Measurements from ENCODE around the gene STX1B. TPM values are rescaled to one million over a fixed set of nuclear protein-coding genes. Genes with fewer than 3 reads are reported as not detected.

The STX1B gene
- total and polyA plus RNA-seq, 4 donors = 0.13 to 2.2 (median 0.89) TPM

DNA sequence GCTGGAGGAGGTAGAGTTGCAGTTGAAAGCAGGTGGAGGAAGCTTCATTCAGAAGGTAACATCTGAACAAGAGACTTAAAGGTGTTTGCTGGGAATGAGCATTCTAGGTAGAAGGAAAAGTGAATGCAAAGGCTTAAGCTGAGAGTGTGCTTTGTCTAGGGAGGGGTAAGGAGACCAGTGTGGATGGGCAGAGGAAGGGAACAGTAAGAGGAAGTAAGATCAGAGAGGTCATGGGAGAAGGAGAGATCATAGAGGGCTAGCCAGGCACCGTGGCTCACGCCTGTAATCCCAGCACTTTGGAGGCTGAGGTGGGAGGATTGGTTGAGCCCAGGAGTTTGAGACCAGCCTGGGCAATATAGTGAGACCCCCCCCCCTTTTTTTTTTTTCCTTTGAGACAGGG lies 26.3 kb upstream of the STX1B start:
- ATAC-seq (ENCODE audit: low FRiP score) (no peak), DNase-seq (no peak)
- 49 to 71% methylated on average over 2 of the region's 2 CpGs for WGBS, 2 donors
- no peak overlapping the region for H3K4me3 ChIP-seq (ENCODE audit: low read length in 2 of 2)
- peaks cover 0 to 1% of the 10 kb centered on the region in 2 donors for H3K4me1 ChIP-seq (ENCODE audit: control insufficient read depth in 1 of 2, insufficient read depth in 2 of 2, low read length in 2 of 2)
- no peak overlapping the region for H3K27ac ChIP-seq (ENCODE audit: low read depth in 1 of 2, low read length in 2 of 2)
- no peaks in the 10 kb centered on the region for H3K9me3 ChIP-seq (ENCODE audit: control insufficient read depth, low read length)
- peaks cover 2 to 11% of the 10 kb centered on the region in 2 donors for H3K36me3 ChIP-seq (ENCODE audit: control insufficient read depth in 1 of 2, insufficient read depth in 2 of 2, low read length in 1 of 2)
- no peaks in the 10 kb centered on the region for H3K27me3 ChIP-seq (ENCODE audit: control insufficient read depth in 1 of 2, insufficient read depth in 2 of 2, low read length in 1 of 2)
- intact Hi-C loops (cut with DNase I) = loop anchor here in 1 of 2 donors (5.0 kb wide), 1 partner anchor 49 kb away; the partner anchor contains the start of gene HSD3B7

DNA sequence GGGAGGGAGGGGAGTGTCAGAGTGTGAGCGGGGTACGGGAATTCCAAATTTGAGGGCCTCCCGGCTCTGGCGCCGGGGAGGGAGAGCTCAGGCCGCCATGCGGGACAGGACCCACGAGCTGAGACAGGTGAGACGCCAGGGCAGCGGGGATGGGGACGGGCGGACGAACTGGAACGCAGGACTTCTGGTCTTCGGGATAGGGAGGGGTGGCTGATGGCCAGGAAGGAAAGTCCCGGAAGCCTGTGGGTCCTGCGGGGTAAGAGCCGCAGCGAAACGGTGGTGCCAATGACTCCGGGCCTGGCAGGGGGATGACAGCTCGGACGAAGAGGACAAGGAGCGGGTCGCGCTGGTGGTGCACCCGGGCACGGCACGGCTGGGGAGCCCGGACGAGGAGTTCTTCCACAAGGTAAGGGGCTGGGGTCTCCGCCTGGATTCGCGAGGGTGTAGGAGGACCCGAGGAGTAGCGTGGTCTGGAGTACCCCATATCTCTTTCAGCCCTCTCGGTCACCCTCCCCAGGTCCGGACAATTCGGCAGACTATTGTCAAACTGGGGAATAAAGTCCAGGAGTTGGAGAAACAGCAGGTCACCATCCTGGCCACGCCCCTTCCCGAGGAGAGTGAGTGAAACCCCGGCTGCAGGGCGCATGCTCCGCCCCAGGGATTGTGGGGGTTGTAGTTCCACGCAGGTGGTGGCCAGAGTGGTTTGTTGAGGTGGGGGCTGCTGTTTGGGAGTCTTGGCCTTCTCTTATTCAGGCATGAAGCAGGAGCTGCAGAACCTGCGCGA lies 23.5 kb upstream of the STX1B start:
- H3K36me3 ChIP-seq (ENCODE audit: control insufficient read depth in 1 of 2, insufficient read depth in 2 of 2, low read length in 1 of 2) = peaks cover 0 to 5% of the 10 kb centered on the region in 2 donors
- H3K27me3 ChIP-seq (ENCODE audit: control insufficient read depth in 1 of 2, insufficient read depth in 2 of 2, low read length in 1 of 2) = no peaks in the 10 kb centered on the region
- no peaks in the 10 kb centered on the region for H3K9me3 ChIP-seq (ENCODE audit: control insufficient read depth, low read length)
- H3K4me1 ChIP-seq (ENCODE audit: control insufficient read depth in 1 of 2, insufficient read depth in 2 of 2, low read length in 2 of 2) = peaks cover 0 to 1% of the 10 kb centered on the region in 2 donors
- intact Hi-C loops (cut with DNase I) = loop anchor here (2.0 to 5.0 kb wide), 4 partner anchors 37 to 423 kb away; partner anchors contain the start of genes ARMC5 (in 1 of the 2), ZNF646 (in 1 of the 2) and ZNF668 (in 1 of the 2)
- peak; percentile 96 for DNase-seq
- H3K4me3 ChIP-seq (ENCODE audit: low read length in 2 of 2) = peak overlapping the region; percentile 76 to 89
- H3K27ac ChIP-seq (ENCODE audit: low read depth in 1 of 2, low read length in 2 of 2) = peak overlapping the region in 1 of 2 donors; percentile 41
- 1% methylated on average over 47 of the region's 47 CpGs for WGBS, 2 donors
- peak; percentile 90 for ATAC-seq (ENCODE audit: low FRiP score)

DNA sequence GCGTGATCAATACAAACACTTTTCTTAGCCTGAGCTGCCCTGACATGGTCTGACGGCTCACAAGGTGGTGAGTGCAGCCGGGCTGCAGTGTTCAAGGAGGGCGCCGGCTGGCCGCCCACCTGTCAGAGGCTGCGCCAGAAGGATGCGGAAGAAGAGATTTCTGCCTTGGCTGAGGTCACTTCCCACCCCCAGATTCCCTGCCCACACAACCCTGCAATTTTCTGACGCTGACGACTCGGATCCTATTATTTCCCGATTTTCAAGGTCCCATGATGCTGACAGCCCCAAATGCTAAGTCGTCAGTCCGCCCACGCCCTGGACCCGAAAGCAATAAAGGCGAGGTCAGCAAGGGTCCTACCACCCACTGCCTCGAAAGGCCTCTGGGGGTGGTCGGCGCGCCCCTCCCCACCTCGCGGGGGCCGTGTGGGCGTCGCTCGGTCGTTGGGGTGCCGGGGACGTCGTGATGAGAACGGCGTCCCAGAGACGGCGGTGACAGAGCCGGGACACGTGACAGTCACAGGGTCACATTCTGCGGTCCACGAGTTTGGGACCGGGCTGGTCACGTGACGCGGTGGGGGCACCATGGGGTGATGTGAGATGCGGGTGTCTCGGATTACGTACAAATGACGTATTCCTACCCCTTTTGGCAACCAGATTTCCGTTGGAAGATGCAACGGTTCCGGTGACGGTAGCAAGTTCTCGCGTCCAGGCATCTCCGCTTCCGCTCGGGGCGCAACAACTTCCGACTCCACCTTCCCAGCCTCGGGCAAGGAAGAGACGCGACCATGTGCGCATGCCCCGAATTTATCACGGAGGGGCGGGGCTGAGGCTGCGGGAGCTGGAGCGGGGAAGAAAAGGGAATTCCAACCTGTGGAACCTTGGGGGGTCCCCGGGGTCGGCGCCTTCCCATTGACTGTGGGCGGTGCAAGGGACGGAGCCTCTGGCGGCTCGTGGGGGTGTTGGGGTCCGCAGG lies 22.6 kb upstream of the STX1B start, which contains the start of gene STX4:
Gene STX4 (plus strand): TSS at position 823 of the 973 bp plus-strand sequence. CDS start 248 bp downstream, outside the sequence.
- WGBS, 2 donors = 1% methylated on average over 74 to 75 of the region's 75 CpGs
- H3K4me1 ChIP-seq (ENCODE audit: control insufficient read depth in 1 of 2, insufficient read depth in 2 of 2, low read length in 2 of 2) = peaks cover 0 to 1% of the 10 kb centered on the region in 2 donors
- DNase-seq = peak; percentile 99 to 100
- no peaks in the 10 kb centered on the region for H3K36me3 ChIP-seq (ENCODE audit: control insufficient read depth in 1 of 2, insufficient read depth in 2 of 2, low read length in 1 of 2)
- peak; percentile 96 for ATAC-seq (ENCODE audit: low FRiP score)
- peak within 1 kb of the TSS; percentile 76 to 89 for H3K4me3 ChIP-seq (ENCODE audit: low read length in 2 of 2)
- H3K9me3 ChIP-seq (ENCODE audit: control insufficient read depth, low read length) = no peaks in the 10 kb centered on the region
- intact Hi-C loops (cut with DNase I) = loop anchor here in 1 of 2 donors (2.0 to 5.0 kb wide), 3 partner anchors 36 to 424 kb away; partner anchors contain the start of genes ARMC5, ZNF646 and ZNF668
- peak within 1 kb of the TSS; percentile 6 to 83 for H3K27ac ChIP-seq (ENCODE audit: low read depth in 1 of 2, low read length in 2 of 2)
- H3K27me3 ChIP-seq (ENCODE audit: control insufficient read depth in 1 of 2, insufficient read depth in 2 of 2, low read length in 1 of 2) = no peaks in the 10 kb centered on the region

DNA sequence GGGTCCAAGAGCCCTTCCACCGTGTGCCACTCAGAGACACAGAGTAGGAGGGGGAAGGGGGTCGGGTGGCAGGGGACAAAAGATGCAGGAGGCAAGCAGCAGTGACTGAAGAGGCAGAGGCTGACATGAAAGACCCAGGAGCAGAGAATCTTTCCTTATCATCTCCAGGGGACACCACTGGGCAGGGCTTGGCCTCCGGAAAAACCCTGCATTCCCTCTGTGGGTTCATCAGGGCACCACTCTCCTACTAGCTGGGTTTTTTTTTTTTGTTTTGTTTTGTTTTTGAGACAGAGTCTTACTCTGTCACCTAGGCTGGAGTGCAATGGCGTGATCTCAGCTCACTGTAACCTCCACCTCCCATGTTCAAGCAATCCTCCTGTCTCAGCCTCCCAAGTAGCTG lies 20.8 kb upstream of the STX1B start:
- H3K27me3 ChIP-seq (ENCODE audit: control insufficient read depth in 1 of 2, insufficient read depth in 2 of 2, low read length in 1 of 2) = no peaks in the 10 kb centered on the region
- H3K36me3 ChIP-seq (ENCODE audit: control insufficient read depth in 1 of 2, insufficient read depth in 2 of 2, low read length in 1 of 2) = no peaks in the 10 kb centered on the region
- no peaks in the 10 kb centered on the region for H3K9me3 ChIP-seq (ENCODE audit: control insufficient read depth, low read length)
- peaks cover 0 to 1% of the 10 kb centered on the region in 2 donors for H3K4me1 ChIP-seq (ENCODE audit: control insufficient read depth in 1 of 2, insufficient read depth in 2 of 2, low read length in 2 of 2)
- DNase-seq (no peak), ATAC-seq (ENCODE audit: low FRiP score) (no peak)
- H3K27ac ChIP-seq (ENCODE audit: low read depth in 1 of 2, low read length in 2 of 2) = no peak overlapping the region
- intact Hi-C loops (cut with DNase I) = loop anchor here in 1 of 2 donors (5.0 kb wide), 2 partner anchors 41 to 426 kb away; partner anchors contain the start of genes ARMC5, ZNF646 and ZNF668
- no peak overlapping the region for H3K4me3 ChIP-seq (ENCODE audit: low read length in 2 of 2)
- 82 to 86% methylated on average over 4 of the region's 4 CpGs for WGBS, 2 donors

DNA sequence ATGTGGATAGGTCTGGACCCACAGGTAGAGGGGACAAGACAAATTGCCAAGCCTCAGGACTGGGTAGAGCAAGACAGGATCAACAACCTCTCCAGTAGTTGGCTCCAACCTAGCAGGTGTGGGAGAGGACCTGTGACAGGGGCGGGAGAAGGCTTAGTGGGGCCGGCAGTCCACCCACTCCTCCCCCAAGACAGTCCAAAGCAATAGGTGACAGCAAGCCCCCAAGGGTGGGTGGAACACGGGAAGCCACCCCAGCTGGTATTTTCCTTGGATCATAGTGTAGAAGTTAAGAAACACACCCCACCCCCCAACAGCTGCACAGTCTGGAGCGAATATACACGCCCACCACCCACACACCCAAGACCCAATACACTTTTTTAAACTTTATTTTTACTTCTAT lies 18.8 kb upstream of the STX1B start:
- DNase-seq (no peak), ATAC-seq (ENCODE audit: low FRiP score) (no peak)
- no peaks in the 10 kb centered on the region for H3K9me3 ChIP-seq (ENCODE audit: control insufficient read depth, low read length)
- peaks cover 0 to 1% of the 10 kb centered on the region in 2 donors for H3K4me1 ChIP-seq (ENCODE audit: control insufficient read depth in 1 of 2, insufficient read depth in 2 of 2, low read length in 2 of 2)
- H3K27me3 ChIP-seq (ENCODE audit: control insufficient read depth in 1 of 2, insufficient read depth in 2 of 2, low read length in 1 of 2) = no peaks in the 10 kb centered on the region
- no peak overlapping the region for H3K27ac ChIP-seq (ENCODE audit: low read depth in 1 of 2, low read length in 2 of 2)
- H3K4me3 ChIP-seq (ENCODE audit: low read length in 2 of 2) = no peak overlapping the region
- WGBS, 2 donors = 70 to 74% methylated on average over 5 of the region's 5 CpGs
- H3K36me3 ChIP-seq (ENCODE audit: control insufficient read depth in 1 of 2, insufficient read depth in 2 of 2, low read length in 1 of 2) = no peaks in the 10 kb centered on the region
- intact Hi-C loops (cut with DNase I) = no loop called here

DNA sequence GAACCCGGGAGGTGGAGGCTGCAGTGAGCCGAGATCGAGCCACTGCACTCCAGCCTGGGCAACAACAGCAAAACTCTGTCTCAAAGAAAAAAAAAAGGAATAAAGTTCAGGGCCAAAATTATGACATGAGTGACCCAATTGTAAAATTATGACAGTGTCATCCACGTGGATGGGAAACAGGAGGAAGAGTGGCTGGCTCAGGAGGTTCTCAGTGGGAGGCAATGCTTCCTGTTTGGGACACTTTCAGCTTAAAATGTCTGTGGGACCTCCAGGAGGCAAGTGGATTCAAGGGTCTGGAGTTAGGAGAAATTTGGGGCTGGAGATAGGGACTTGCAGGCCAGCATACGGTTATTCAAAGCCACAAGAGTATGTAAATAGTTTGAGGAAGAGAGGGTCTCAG lies 14.9 kb upstream of the STX1B start:
- Histone ChIP-seq H3K27ac (ENCODE audit: low read depth in 1 of 2, low read length in 2 of 2) (no peak overlapping the region), H3K27me3 (ENCODE audit: control insufficient read depth in 1 of 2, insufficient read depth in 2 of 2, low read length in 1 of 2) (no peaks in the 10 kb centered on the region), H3K4me3 (ENCODE audit: low read length in 2 of 2) (no peak overlapping the region), H3K9me3 (ENCODE audit: control insufficient read depth, low read length) (no peaks in the 10 kb centered on the region), H3K4me1 (ENCODE audit: control insufficient read depth in 1 of 2, insufficient read depth in 2 of 2, low read length in 2 of 2) (no peaks in the 10 kb centered on the region), H3K36me3 (ENCODE audit: control insufficient read depth in 1 of 2, insufficient read depth in 2 of 2, low read length in 1 of 2) (no peaks in the 10 kb centered on the region)
- ATAC-seq (ENCODE audit: low FRiP score) (no peak), DNase-seq (no peak)
- 79 to 80% methylated on average over 5 of the region's 5 CpGs for WGBS, 2 donors
- intact Hi-C loops (cut with DNase I) = no loop called here

DNA sequence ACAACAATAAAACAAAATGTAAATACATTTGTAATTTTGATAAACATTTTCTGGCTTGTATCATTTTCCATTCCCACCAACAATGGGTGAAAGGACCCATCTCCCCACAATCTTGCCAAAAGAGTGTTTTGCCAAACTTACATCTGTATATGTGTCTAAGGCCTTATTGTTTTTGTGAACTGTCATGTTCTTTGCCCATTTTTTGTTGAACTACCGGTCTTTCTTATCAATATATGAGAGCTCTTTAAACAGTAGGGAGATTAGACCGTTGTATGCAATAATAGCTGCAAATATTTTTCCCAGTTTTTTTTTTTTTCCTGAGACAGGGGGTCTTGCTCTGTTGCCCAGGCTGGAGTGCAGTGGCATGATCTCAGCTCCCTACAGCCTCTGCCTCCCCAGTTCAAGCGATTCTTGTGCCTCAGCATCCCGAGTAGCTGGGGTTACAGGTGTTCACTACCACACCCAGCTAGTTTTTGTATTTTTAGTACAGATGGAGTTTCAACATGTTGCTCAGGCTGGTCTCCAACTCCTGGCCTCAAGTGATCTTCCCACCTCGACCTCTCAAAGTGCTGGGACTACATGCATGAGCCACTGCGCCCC lies 13.3 kb upstream of the STX1B start:
- Histone ChIP-seq H3K36me3 (ENCODE audit: control insufficient read depth in 1 of 2, insufficient read depth in 2 of 2, low read length in 1 of 2) (no peaks in the 10 kb centered on the region), H3K9me3 (ENCODE audit: control insufficient read depth, low read length) (no peaks in the 10 kb centered on the region), H3K4me1 (ENCODE audit: control insufficient read depth in 1 of 2, insufficient read depth in 2 of 2, low read length in 2 of 2) (no peaks in the 10 kb centered on the region), H3K27ac (ENCODE audit: low read depth in 1 of 2, low read length in 2 of 2) (no peak overlapping the region), H3K27me3 (ENCODE audit: control insufficient read depth in 1 of 2, insufficient read depth in 2 of 2, low read length in 1 of 2) (no peaks in the 10 kb centered on the region), H3K4me3 (ENCODE audit: low read length in 2 of 2) (no peak overlapping the region)
- 66 to 70% methylated on average over 6 of the region's 6 CpGs for WGBS, 2 donors
- ATAC-seq (ENCODE audit: low FRiP score) (no peak), DNase-seq (no peak)
- intact Hi-C loops (cut with DNase I) = no loop called here

DNA sequence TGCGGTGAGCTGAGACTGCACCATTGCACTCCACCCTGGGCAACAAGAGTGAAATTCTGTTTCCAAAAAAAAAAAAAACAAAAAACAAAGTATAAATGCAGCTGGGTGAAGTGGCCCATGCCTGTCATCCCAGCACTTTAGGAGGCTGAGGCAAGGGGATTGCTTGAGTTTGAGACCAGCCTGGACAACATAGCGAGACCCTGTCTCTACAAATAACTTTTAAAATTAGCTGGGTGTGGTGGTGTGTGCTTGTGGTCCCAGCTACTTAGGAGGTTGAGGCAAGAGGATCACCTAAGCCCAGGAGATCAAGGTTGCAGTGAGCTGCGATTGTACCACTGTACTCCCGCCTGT lies 12.8 kb upstream of the STX1B start:
- intact Hi-C loops (cut with DNase I) = no loop called here
- no peak overlapping the region for H3K27ac ChIP-seq (ENCODE audit: low read depth in 1 of 2, low read length in 2 of 2)
- H3K36me3 ChIP-seq (ENCODE audit: control insufficient read depth in 1 of 2, insufficient read depth in 2 of 2, low read length in 1 of 2) = no peaks in the 10 kb centered on the region
- H3K4me1 ChIP-seq (ENCODE audit: control insufficient read depth in 1 of 2, insufficient read depth in 2 of 2, low read length in 2 of 2) = no peaks in the 10 kb centered on the region
- no peaks in the 10 kb centered on the region for H3K9me3 ChIP-seq (ENCODE audit: control insufficient read depth, low read length)
- 94 to 96% methylated on average over 4 of the region's 4 CpGs for WGBS, 2 donors
- no peaks in the 10 kb centered on the region for H3K27me3 ChIP-seq (ENCODE audit: control insufficient read depth in 1 of 2, insufficient read depth in 2 of 2, low read length in 1 of 2)
- DNase-seq = no peak
- no peak for ATAC-seq (ENCODE audit: low FRiP score)
- no peak overlapping the region for H3K4me3 ChIP-seq (ENCODE audit: low read length in 2 of 2)

Measured in aorta (tissue), 5 donors.